ELR (cell line): ENCODE data around the gene TAPBP.
"Not testable (repeated sequence)": the region's sequence is repeated elsewhere in the genome, so short reads cannot be mapped to it uniquely, and the experiment has no call there.

Source experiments
- DNase-seq: peaks from one replicate; pipeline ENCODE4 v3.0.0-alpha.2; 2015; ENCODE audit warnings: low read depth

Gene TAPBP

GRCh38 chr6:33276581-33276863, 37.4 kb downstream of the TAPBP start:
- DNase-seq, result no peak

GRCh38 chr6:33275795-33276580, 37.9 kb downstream of the TAPBP start:
- not testable (repeated sequence) for DNase-seq

DNA sequence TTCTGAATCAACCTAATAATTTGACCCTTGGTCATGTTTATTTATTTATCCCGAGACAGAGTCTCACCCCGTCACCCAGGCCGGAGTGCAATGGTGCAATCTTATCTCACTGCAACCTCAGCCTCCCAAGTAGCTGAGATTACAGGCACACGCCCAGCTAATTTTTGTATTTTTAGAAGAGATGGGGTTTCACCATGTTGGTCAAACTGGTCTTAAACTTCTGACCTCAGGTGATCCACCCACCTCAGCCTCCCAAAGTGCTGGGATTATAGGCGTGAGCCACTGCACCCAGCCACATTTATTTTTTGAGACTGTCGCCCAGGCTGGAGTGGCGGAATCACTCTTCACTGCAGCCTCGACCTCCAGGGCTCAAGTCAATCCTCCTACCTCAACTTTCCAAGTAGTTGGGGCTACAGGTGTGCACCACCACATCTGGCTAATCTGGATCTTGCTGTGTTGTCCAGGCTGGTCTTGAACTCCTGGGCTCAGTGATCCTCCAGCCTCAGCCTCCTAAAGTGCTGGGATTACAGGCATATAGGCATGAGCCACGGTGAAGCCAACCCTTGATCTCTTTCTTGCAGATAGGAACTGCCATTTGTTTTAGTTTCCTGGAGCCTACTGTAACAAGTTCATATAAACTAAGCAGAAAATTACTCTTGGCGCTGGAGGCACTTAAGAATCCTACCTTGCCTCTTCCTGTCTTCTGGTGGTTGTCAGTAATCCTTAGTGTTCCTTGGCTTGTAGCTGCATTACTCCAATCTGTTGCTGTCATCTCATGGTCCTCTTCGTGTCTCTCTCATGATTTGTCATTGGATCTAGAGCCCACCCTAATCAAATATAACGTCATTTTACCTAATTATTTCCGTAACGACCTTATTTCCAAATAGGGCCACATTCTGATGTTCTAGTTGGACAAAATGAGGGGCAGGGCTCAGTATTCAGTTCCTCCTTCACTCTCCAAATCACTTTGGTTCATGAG, 39.7 kb downstream of the TAPBP start:
- DNase-seq, result no peak

GRCh38 chr6:33273129-33273923, 40.6 kb downstream of the TAPBP start:
- peak; percentile 31 for DNase-seq

GRCh38 chr6:33272275-33273128, 41.4 kb downstream of the TAPBP start:
- DNase-seq, result no peak

GRCh38 chr6:33271468-33272274, 42.2 kb downstream of the TAPBP start, which contains the start of the genes RPS18 and VPS52:
Gene RPS18, plus strand, starts transcription at chr6:33272075. Its CDS starts 45 bp downstream, at chr6:33272120.
Gene VPS52, minus strand, starts transcription at chr6:33271876. Its CDS starts 201 bp downstream, at chr6:33271675.
- peak; percentile 100 for DNase-seq

- no peak for DNase-seq
These were observed 42.8 kb downstream of the TAPBP start for GRCh38 chr6:33271117-33271467.

- DNase-seq, result no peak
These were observed 49.9 kb downstream of the TAPBP start for GRCh38 chr6:33264015-33264414.

DNA sequence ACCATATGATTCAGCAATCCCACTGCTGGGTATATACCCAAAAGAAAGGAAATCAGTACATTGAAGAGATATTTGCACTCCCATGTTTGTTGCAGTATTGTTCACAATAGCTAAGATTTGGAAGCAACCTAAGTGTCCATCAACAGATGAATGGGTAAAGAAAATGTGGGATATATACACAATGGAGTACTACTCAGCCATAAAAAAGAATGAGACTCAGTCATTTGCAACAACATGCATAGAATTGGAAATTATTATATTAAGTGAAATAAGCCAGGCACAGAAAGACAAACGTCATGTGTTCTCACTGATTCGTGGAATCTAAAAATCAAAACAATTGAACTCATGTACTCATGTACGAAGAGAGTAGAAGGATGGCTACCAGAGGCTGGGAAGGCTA, 51.4 kb downstream of the TAPBP start:
- not testable (repeated sequence) for DNase-seq

GRCh38 chr6:33259032-33259431, 54.8 kb downstream of the TAPBP start:
- no peak for DNase-seq

DNA sequence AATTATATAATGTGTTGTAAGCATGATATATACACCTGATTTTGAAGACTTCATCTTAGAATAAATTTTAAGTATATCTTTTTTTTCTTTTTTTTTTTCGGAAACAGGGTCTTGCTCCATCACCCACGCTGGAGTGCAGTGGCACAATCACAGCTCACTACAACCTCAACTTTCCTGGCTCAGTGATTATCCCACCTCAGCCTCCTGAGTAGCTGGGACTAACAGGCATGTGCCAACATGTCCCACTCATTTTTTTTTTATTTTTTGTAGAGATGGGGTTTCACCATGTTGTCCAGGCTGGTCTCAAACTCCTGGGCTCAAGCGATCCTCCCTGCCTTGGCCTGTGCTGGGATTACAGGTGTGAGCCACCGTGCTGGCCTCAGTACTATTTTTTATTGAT, 59.3 kb downstream of the TAPBP start:
- DNase-seq, result no peak

DNA sequence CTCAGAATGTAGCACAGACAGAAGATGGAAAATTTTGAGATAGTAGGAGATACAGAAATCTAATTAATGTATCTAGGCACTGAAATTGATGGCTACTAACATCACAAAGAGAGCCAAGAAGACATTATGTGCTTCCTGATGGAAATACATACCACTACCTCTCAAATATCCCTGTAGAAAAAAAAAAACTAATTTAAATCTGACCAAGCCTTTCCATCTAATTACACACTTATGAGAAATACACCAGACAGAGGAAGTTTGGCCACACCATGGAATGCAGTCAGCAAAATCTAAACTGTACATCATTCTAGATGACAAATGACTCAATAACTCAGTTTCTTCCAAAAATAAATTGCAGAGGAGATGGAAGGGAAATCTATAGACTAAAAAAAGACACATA, 61.1 kb downstream of the TAPBP start:
- DNase-seq, result peak; percentile 57

DNA sequence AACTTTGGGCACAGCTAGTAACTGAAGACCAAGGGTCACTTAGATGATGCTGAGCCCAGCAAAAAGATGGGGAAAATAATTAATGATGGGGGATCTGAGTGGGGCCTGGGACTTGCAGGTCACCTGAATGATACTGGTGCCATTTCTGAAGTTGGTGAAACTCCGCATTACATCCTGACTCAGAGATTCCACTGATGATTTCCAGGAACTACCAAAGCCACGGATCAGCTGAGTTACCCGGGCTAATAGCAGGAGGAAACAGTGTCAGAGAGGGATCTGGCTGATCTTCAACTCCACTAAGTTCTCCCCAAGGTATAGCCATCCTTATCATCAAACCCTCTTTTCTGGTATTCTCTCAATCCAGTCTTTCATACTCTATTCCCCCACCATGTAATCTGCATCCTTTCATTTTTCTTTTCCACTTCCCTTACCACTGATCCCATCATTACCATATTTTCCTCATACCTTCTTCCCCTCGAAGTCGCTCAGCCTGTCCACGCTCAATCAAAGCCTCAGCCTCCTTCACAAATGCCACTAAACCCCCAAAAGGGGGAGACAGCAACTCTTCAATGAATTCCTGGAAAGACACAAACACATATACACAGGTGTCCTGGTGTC, 62.4 kb downstream of the TAPBP start:
- DNase-seq, result no peak

GRCh38 chr6:33250731-33251130, 63.1 kb downstream of the TAPBP start:
- DNase-seq, result no peak

GRCh38 chr6:33249732-33250630, 63.9 kb downstream of the TAPBP start:
- peak; percentile 97 for DNase-seq
